GM23338 (cell line): ENCODE data around the gene HMCN2. TPM values are rescaled to one million over a fixed set of nuclear protein-coding genes. Genes with fewer than 3 reads are reported as not detected.

ENCODE experiments used
- ATAC-seq: fragments of 200-7000 bp; cut with Tn5 transposase; 3 replicates; pipeline ENCODE4 v1.9.1; 2020
- DNase-seq: peaks from one replicate; pipeline ENCODE4 v3.0.0-alpha.2; 2015; ENCODE audit warnings: low spot score
- H2AFZ ChIP-seq: fragments of 200-600 bp; sonication (generic); 2 replicates; pipeline ENCODE4 v1.8.0; 2016; ENCODE audit warnings: antibody characterized with exemption, mild to moderate bottlenecking, moderate library complexity
- H3F3A ChIP-seq: fragments of 200-600 bp; sonication (generic); replicated peaks from 2 replicates; pipeline ENCODE4 v1.8.0; 2017; ENCODE audit warnings: antibody characterized with exemption, mixed run types, low read depth
- H3K27ac ChIP-seq: fragments of 200-600 bp; sonication (generic); 2 replicates; pipeline ENCODE4 v1.6.1; 2016; ENCODE audit warnings: low read depth
- H3K27me3 ChIP-seq: fragments of 200-600 bp; sonication (generic); 2 replicates; pipeline ENCODE4 v1.8.0; 2016; ENCODE audit warnings: mild to moderate bottlenecking, mixed run types, moderate library complexity; ENCODE audit not compliant: insufficient read depth
- H3K36me3 ChIP-seq: fragments of 200-600 bp; sonication (generic); 2 replicates; pipeline ENCODE4 v1.8.0; 2016; ENCODE audit warnings: mild to moderate bottlenecking; ENCODE audit not compliant: insufficient read depth
- H3K4me1 ChIP-seq: fragments of 200-600 bp; sonication (generic); 2 replicates; pipeline ENCODE4 v1.8.0; 2016; ENCODE audit warnings: mild to moderate bottlenecking, moderate library complexity; ENCODE audit not compliant: insufficient read depth
- H3K4me2 ChIP-seq: fragments of 200-600 bp; sonication (generic); 2 replicates; pipeline ENCODE4 v1.7.1; 2017; ENCODE audit warnings: mixed run types
- H3K4me3 ChIP-seq: fragments of 200-600 bp; sonication (generic); 2 replicates; pipeline ENCODE4 v1.6.1; 2016; ENCODE audit warnings: mixed run types
- H3K79me2 ChIP-seq: fragments of 200-600 bp; sonication (generic); replicated peaks from 2 replicates; pipeline ENCODE4 v1.8.0; 2017; ENCODE audit warnings: mild to moderate bottlenecking; ENCODE audit not compliant: insufficient read depth
- H3K9me2 ChIP-seq: fragments of 200-600 bp; sonication (generic); 2 replicates; pipeline ENCODE4 v1.8.0; 2017; ENCODE audit not compliant: insufficient read depth
- H4K20me1 ChIP-seq: fragments of 200-600 bp; sonication (generic); replicated peaks from 2 replicates; pipeline ENCODE4 v1.8.0; 2017; ENCODE audit warnings: mild to moderate bottlenecking; ENCODE audit not compliant: insufficient read depth
- H3K27ac Mint-ChIP-seq: 2 replicates; pipeline ENCODE4 v1.8.0; 2020; ENCODE audit warnings: inconsistent platforms, mild to moderate bottlenecking, moderate library complexity, mixed read lengths
- H3K27me3 Mint-ChIP-seq: 3 replicates; pipeline ENCODE4 v1.8.0; 2022; ENCODE audit warnings: low read depth, mild to moderate bottlenecking, moderate library complexity, mixed read lengths, inconsistent platforms; ENCODE audit not compliant: insufficient read depth, poor library complexity
- H3K36me3 Mint-ChIP-seq: 3 replicates; pipeline ENCODE4 v1.8.0; 2021; ENCODE audit warnings: low read depth, mild to moderate bottlenecking, inconsistent platforms, moderate library complexity, mixed read lengths
- H3K4me1 Mint-ChIP-seq: 3 replicates; pipeline ENCODE4 v1.8.0; 2020; ENCODE audit warnings: mild to moderate bottlenecking, inconsistent platforms, mixed read lengths
- H3K4me3 Mint-ChIP-seq: 3 replicates; pipeline ENCODE4 v1.8.0; 2021; ENCODE audit warnings: moderate library complexity, mild to moderate bottlenecking, inconsistent platforms, mixed read lengths
- H3K9me3 Mint-ChIP-seq: 3 replicates; pipeline ENCODE4 v1.8.0; 2020; ENCODE audit warnings: moderate library complexity, mild to moderate bottlenecking, inconsistent platforms, mixed read lengths
- CREB1 ChIP-seq: fragments of 250-450 bp; sonication (Bioruptor Pico); IDR thresholded peaks from 2 replicates; pipeline ENCODE4 v1.5.0; 2020; ENCODE audit warnings: low read depth, mild to moderate bottlenecking, moderate library complexity
- CTCF ChIP-seq, 2 experiments: fragments of 200-600 bp in 1 of 2; sonication (generic) in 1 of 2; conservative IDR thresholded peaks; 2 replicates each; pipeline versions ENCODE4 v1.5.1 to v1.6.1; 2016 to 2017; ENCODE audit warnings: antibody characterized with exemption in 2 of 2, low read depth in 2 of 2, mild to moderate bottlenecking in 2 of 2, moderate library complexity in 1 of 2
- ETS1 ChIP-seq: IDR thresholded peaks from 2 replicates; pipeline ENCODE4 v1.6.1; 2016; ENCODE audit warnings: antibody characterized with exemption
- EZH2phosphoT487 ChIP-seq: fragments of 200-600 bp; sonication (generic); IDR thresholded peaks from one replicate; pipeline ENCODE4 v1.8.1; 2018; ENCODE audit warnings: antibody characterized with exemption; ENCODE audit not compliant: unreplicated experiment
- JUNB ChIP-seq: IDR thresholded peaks from one replicate; pipeline ENCODE4 v1.6.1; 2016; ENCODE audit warnings: antibody characterized with exemption; ENCODE audit not compliant: unreplicated experiment
- NANOG ChIP-seq: IDR thresholded peaks from 2 replicates; pipeline ENCODE4 v1.6.1; 2016; ENCODE audit warnings: antibody characterized with exemption, borderline replicate concordance
- REST ChIP-seq: IDR thresholded peaks from one replicate; pipeline ENCODE4 v1.6.1; 2018; ENCODE audit warnings: antibody characterized with exemption; ENCODE audit not compliant: unreplicated experiment
- STAT1 ChIP-seq: IDR thresholded peaks from one replicate; pipeline ENCODE4 v1.6.1; 2016; ENCODE audit warnings: antibody characterized with exemption; ENCODE audit not compliant: unreplicated experiment
- ZNF331 ChIP-seq: fragments of 250-450 bp; sonication (Bioruptor Pico); IDR thresholded peaks from 2 replicates; pipeline ENCODE4 v1.5.0; 2020; ENCODE audit warnings: low read depth, mild to moderate bottlenecking, moderate library complexity
- polyA plus RNA-seq: library from polyadenylated mRNA; unstranded; fragments of >200 nt; fragmentation: Nextera tagmentation; extraction: Ambion mirVana; gene quantifications from 2 replicates; pipeline ENCODE4 v1.2.1, GENCODE V29; 2016
- total RNA-seq: library from RNA; depleted of rRNA; stranded (reverse); fragments of >200 nt; shearing (Covaris generic); gene quantifications from 2 replicates; pipeline ENCODE4 v1.2.3, GENCODE V29; 2014

The HMCN2 gene
- total and polyA plus RNA-seq, 2 experiments from 2014 or later: 1.3 to 4.7 TPM

GRCh38 chr9:130471411-130472183 is 206.0 kb downstream of the HMCN2 start (continued):
- TF ChIP-seq NANOG (no peak), ZNF331 (CRISPR knock-in tag) (no peak), EZH2phosphoT487 (no peak), ETS1 (no peak), JUNB (no peak), CTCF (conservative IDR thresholded peaks at IDR 0.05; ENCODE audit: low read depth in 2 of 2) (no peak), REST (no peak)

GRCh38 chr9:130472184-130472705 is 206.7 kb downstream of the HMCN2 start:
- Histone ChIP-seq H3K27me3 (no peaks in the 10 kb centered on the region), H4K20me1 (no peaks in the 10 kb centered on the region), H3K4me2 (no peak overlapping the region), H3K79me2 (no peaks in the 10 kb centered on the region), H3K4me1 (peaks cover 16% of the 10 kb centered on the region), H3K4me3 (no peak overlapping the region), H3F3A (no peaks in the 10 kb centered on the region), H3K27ac (no peak overlapping the region), H2AFZ (no peak overlapping the region), H3K9me2 (no peaks in the 10 kb centered on the region), H3K36me3 (no peaks in the 10 kb centered on the region)
- TF ChIP-seq CTCF (conservative IDR thresholded peaks at IDR 0.05; ENCODE audit: low read depth in 2 of 2): no peak
- no peak for TF ChIP-seq JUNB
- TF ChIP-seq ETS1: no peak
- TF ChIP-seq CREB1 (CRISPR knock-in tag): no peak
- no peak for TF ChIP-seq STAT1
- H3K36me3 Mint-ChIP-seq: peaks cover 20% of the 10 kb centered on the region
- no peaks in the 10 kb centered on the region for H3K9me3 Mint-ChIP-seq
- peaks cover 30% of the 10 kb centered on the region for H3K4me1 Mint-ChIP-seq
- H3K27me3 Mint-ChIP-seq: peaks cover 13% of the 10 kb centered on the region
- ATAC-seq (peak; percentile 22), DNase-seq (no peak)
- H3K4me3 Mint-ChIP-seq: no peak overlapping the region
- no peak overlapping the region for H3K27ac Mint-ChIP-seq
